HG03457 (cell line): ENCODE measurements around the gene NOTCH1.

Experiments
- ATAC-seq: cut with Tn5 transposase; IDR thresholded peaks from one replicate; pipeline ENCODE4 v1.9.1; 2021; ENCODE audit warnings: moderate number of reproducible peaks; ENCODE audit not compliant: unreplicated experiment

NOTCH1 gene

DNA sequence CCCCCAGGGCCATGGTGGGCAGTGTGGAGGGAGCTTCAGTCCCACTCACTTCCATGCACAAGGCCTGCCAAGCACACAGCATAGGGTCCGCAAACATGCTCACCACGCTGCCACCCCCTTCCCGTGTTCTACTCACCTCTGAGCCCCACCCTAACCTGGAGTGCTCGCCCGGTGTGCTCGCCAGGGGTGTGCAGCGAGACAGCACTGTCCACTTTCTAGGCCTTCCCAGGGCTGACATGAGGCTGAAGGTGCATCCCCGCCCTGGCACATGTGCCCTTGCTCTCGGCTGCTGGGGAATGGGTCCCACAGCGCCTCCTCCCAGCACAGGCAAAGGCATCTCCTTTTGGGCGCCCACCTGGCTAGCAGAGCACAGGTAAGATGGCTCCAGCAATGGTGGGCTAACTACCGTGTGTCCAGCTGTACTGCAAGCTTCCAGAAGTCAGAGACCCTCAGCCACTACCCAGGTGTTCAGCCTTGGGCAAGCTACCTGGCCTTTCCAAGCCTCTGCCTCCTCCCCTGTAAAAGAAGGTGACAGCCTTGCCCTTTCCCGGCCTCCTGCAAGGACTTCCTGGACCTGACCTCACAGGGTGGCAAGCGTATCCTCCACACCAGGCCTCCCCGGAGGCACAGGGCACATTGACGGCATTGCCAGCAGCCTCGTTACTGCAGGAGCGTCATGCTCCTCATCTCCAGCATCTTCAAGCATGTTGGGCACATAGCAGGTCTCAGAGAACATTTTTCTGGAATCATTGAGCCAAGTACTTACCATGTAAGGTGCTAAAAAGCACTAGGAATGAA is 58.8 kb downstream of the NOTCH1 start:
- no peak for ATAC-seq

DNA sequence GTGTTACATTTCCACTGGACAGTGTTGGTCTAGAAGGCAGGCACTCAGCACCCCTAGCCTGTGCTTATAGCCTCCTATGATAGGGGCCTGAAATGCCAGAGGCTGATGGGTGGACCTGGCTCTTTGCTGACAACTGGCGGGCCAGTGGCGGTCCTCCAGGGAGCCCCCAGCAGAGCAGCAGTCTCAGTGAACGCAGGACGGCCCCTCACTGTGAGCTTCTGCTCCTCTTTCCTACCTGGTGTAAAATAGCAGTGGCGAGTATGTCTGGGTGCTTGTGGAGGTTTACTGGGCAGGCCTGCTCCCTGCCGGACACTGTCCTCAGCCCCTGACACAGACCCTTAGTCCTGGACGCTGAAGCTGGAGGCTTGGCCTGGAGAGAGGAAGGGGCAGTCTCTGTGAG is 59.7 kb downstream of the NOTCH1 start:
- no peak for ATAC-seq

DNA sequence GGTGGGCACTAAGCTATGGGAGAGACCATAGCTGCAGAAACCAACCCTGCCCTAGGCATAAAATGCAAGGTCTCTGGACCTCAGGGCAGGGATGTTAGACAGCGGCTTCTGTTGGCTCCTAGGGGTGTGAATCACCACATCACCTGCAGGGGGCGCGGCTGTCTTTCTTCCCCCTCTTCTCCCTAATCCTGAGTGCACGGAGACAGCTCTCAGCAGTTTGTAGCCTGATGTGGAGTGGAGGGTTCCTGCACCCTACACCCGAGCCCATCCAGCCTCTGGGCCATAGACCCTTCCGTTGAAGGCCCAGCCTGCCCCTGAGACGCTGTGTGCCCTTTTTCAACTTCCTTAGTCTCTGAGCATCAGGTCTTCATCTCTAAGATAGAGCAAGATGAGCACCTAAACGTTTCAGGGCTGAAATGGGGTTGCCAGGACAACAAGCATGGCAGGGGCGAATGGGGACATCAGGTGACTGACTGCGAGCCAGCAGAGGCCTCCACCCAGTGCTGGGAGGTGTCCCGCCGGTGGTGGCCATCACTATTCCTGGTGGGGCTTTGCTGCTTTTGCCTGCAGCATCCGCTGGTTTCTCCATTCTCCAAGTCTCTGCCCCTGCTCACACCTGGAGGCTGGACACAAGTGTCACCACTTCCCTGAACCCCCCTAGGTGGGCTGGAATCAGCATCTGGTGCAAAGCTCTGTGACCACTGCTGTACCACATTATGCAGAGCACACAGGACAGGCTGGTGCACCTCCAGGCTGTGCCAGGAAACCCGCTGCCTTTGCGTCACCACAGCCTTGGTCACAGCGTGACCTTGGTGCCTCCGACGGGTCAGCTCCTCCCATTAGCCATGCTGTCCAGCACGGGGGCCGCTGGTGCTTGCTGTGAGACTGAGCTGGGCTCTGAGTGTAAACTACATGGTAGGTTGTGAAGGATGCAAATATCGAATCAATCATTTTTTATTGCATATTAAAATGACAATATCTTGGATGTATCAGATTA is 60.5 kb downstream of the NOTCH1 start:
- ATAC-seq = no peak

DNA sequence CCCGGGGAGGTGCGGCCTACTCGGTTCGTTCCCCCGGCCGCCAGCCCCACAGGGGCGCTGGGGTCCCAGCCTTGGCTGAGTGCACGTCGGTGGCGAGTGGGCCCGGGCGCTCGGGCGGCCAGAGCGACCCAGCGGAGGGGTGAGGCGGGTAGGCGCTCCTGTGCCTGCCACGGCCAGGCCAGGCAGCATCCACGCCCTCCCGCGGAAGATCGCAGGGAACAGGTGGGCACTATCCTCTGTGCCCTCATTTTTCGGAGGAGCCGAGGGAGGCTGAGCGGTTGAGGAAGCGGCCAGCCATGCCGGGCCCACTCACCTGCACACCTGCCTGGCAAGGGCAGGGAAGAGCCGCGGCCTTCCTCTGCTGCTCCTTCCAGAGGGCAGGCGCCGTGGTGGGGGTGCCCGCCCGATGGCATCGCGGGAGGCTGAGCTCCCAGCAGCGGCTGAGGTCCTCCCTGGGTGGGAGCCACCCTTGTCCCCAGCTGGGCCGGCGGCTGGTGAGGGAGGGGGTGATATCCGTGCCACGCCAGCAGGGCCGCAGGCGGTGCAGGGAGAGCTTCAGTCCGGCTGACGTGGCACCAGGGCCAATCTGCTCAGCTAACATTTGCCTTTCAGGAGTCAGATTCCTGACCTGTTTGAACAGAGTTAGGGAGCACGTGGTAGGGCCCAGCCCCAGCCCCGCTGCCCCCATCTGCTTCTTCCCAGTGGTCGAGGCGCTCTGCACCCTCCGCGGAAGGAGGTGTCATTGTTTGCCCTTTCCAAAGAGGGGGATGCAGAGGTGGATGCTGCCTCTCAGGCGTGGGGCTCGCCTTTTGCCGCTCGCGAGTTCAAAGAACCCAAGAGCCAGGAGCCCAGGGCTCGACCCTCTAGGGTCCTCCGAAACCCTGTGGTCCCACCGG is 61.4 kb downstream of the NOTCH1 start:
- no peak for ATAC-seq

DNA sequence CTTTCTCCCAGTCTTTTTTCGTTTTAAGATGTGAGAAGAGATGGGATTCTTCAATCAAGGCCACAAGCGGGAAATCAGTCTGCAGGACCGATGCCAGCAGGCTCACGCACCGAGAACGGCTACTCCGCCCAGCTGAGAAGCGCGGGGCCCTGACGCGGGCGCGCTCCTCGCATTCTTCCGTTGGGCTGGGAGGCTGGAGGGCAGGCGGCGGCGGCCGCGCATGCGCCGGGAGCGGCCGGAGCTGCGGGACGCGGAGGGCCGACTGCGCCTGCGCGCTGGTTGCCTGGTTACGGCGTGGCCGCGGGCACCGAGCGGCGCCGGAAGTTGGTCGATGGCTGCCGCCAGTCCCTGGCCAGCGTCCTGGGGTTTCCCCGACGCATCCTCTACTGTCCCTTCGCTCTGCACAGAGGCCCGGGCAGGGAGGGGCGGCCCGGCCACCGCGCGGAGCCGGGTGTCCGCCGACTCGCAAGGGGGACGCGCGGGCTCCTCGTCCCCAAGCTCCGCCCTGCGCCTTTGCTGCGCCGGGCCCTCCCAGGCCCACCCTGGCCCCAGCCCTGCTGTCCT is 62.2 kb downstream of the NOTCH1 start:
- peak; percentile 50 for ATAC-seq

DNA sequence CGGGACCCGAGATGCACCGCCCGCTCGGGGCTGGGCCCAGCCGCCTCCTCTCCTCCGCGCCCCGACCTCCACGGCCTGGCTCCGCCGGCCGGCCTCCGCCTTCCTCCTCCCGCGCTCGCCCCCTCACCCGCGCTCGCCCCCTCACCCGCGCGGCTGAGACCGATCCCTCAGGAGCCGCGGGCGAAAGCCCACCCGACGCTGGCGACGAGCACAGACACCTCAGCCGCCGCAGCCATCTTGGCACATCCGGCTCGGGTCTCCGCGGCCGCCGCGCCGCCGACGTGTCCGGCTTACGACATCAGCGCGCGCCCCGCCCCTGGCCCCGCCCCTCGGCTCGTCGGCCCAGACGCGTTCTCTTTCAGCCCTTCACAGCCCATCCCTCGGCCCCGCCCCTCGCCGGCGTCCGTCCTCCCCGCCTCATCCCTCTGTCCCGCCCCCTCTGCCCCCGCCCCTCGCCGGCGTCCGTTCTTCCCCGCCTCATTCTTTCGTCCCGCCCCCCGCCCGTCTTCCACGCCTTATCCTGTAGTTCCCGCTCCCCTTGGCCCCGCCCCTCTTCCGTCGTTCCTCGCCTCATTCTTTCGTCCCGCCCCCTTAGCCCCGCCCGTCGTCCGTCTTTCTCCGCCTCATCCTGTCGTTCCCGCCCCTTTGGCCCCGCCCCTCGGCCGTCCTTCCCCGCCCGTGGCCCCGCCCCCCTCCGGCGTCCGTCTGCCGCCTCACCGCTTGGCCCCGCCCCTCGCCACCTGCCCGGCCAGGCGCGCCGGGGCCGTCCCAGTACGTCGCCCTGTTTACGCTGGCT is 62.9 kb downstream of the NOTCH1 start, which contains the start of gene SEC16A:
Gene SEC16A, minus strand, starts transcription at position 248 of the 796 bp plus-strand sequence. CDS start 5,425 bp downstream, outside the sequence.
- peak; percentile 42 for ATAC-seq

DNA sequence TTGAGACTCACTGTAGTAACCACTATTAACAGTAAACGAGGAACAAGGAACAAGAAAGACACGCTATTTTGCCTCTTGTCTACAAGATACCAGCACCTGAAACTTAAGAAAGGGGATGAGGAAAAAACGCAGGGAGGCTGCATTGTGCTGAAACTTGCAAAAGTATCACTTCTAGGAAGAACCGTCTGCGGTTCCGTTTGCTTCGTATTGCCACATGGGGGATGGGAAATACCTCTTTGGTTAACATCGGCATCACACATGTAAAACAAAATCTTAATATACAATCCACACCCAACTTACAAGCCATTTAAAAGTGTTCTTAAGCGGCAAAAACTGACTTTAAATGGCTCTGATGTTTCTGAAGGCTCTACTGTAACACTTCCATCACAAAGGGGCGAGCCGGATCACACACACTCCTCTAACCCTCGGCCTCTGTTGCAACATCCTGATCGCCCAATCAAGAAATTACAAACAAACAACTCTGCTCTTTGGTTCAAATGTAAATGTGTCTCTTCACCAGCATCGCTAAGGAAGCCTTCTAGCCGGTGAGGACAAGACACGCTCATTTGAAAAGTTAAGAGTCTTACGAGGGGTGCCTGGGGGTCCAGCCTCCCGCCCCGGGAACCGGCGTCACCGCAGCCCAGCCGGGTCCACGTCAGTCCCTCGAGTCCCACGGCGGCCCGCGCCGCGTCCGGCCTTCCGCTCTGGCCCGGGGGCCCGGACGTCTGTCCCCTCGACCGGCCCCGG is 63.6 kb downstream of the NOTCH1 start:
- no peak for ATAC-seq

DNA sequence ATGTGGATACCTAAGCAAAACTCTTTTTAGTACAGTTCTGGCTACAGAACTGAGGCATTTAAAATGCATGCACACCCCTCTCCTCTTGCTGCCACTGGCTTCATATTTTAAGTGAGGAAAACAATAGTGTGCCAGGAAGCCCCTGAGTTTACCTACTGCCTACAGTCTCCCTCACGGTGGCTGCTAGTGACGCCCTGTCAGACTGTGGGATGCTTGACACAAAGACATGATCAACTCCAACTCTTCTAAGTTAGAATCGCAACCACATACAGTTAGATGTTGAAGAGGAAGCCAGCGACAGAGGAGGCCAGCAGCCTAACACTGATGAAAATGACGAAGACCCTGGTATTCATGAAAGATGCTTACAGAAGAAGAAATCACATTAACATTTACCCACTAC is 64.3 kb downstream of the NOTCH1 start:
- ATAC-seq = no peak

DNA sequence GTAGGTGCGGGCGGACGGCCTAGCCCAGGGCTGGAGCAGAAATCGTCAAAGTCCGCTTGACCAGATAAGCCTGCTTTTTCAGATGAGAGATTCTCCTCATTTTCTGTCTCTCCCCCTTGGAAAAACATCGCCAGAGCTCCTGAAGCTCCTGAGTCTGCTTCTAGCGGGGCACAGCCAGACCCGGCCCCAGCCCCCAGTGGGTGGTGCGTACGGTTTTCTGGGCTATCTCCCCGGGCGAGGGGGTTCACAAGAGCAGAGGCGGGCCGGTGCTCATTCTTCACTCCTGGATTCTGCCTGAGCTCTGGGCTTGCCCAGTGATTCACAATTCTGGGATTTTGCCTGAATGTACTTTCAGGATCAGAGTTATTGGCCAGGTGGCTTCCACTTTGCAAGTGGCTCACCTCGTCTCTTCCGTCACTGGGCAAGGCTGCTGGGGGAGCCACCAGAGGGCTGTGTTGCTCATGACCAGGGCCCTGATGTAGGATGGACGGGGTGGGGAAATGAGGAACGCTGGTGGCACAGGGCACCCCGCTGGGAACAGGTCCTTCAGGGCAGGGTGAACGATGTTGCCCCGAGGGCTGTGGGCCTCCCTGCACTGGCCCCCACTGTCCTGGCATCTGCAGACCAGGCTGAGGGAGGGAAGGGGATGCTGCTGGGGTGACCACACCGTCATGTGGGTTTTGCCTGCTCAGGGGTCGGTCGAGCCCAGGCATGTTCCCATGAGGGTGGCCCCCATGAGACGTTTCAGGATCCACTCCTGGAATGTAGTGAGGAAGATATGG is 69.3 kb downstream of the NOTCH1 start:
- no peak for ATAC-seq

DNA sequence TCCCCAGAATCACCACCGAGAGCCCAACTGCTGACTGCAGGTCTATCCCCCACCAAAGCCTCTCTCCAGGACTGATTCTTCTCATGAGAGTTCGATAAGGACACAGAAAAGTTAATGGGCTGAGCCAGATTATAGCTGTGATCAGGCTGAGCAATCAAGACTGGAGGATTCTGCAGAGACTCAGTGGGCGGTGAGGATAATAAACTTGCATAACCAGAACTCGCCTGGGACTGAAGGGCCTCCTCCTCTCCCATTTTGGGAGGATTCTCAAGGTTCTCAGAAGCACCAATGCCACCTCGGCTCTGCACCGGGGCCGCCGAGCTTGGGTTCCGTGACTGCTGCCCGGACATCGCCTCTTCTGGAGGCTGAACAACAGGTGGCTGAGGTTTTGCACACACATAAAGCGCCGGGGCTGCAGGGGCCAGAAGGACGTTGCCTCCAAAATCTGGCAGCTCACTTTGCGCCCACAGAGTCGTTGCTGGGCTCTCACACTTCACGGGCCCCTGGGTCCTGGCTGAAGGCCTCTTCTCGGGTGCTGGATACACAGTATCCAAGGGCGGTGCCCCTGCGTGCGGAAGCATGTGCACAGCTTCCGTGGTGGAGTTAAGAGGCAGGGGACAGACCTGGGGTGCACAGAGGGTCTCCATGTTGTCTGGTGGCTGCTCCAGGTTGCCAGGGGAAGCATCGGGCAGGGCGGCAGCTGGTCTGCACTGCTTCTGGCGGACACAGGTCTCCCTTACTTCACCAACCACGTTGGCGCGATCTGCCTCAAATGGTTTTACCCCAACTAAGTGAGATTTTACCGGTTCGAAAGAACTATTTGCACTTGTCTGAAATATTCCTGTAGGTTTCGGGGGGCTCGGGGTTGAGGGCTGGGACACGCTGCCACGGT is 70.6 kb downstream of the NOTCH1 start:
- no peak for ATAC-seq

DNA sequence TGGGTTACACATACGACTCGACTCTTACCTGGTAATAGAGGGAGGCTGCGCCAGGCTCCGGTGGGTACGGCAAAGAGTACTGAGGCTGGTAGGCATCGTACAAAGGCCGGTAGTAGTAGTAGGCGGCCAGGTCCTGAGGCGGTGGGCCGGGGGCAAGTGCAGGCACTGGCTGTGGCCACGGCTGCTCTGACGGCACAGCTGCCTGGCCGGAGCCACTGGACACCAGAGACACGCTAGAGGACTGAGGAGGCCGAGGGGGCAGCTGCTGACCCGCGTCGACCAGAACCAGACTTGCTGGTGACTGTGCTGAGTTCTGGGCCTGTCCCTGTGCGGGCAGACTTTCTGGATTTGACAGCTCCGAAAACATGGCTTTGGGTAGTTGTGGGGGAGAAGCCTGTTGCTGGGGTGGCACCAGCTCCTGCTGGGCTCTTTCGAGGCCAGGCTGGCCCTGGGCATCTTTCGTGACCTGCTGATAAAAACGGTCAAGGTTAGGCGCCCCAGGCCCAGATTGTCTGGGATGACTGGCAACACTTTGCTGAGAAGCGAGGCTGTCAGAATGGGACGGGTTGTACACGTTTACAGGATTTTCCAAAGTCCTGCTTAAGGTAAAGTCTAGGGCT is 71.7 kb downstream of the NOTCH1 start:
- no peak for ATAC-seq

DNA sequence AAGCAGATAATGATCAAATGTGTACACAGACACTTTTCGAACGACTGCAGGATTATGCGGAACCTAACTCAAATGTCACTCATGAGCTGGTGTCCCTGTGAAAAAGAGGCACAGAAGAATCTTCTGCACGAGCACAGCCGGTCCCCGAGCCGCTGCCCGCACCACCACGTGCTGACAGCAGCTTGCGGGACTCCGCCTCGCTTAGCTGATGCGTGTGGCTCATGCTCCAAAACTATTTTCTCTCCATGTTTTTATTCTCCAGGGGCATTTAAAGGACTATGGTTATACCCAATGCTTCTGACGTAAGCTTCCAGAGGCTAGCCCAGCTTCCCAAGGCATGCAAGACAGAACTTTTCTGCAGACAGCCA is 72.5 kb downstream of the NOTCH1 start:
- no peak for ATAC-seq

DNA sequence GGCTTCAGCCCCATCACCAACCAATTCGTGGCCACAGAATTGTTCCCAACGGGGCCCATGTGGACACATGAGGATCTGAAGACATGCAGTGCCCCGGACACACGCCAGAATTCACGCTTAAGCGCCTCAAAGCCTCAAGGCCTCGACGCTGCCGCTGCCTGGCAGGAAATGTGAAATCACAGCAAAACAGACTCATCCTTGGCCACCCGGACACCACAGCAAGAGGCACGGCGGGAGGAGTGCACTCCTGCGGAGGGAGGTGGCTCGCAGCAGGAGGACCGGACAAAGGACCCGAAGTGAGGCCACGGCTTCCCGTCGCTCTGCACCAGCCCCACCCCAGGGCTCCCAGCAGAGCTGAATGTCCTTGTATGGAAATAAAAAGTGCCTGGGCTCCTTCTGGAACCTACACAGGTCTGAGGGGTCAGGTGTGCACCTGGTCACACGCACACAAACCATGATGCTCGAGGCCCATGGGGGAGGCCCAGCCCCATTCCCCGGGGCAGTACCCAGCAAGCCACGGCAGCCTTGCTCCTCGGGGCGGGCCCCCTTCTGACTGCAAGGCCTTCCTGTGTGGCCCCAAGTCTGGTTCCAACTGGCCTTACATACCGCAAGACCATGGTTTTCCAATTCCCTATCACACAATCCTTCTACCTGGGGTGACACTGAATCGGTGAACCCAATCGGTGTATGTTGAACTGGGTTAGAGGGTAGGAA is 73.1 kb downstream of the NOTCH1 start:
- no peak for ATAC-seq

DNA sequence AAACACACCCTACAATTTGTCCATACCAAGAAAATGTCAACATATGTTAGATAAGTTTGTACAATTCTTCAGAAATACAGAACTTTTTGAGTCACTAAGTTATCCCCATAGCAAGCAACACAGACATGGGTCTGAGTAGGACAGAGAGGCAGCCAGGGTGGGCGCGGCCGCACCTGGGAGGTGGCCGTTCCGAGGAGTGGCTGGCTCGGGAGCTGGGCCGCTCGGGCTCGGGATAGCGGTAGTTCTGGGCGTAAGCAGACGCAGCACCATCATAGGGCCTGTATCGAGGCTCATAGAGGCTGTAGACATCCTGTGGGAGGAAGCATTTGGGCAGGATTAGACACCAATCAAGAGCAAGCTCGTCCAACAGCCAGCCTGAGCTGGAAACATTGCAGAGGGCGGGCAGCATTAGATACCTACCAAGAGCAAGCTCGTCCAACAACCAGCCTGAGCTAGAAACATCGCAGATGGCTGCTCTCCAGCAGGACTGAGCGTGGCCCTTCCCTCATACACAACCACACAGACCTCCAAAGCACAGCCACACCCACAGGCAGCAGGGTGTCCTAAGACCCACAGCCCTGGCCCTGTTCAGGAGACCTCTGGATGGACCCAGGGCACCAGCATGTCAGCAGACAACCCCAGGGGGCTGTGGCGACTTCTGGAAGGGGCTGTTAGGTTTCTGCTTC is 73.9 kb downstream of the NOTCH1 start:
- no peak for ATAC-seq

DNA sequence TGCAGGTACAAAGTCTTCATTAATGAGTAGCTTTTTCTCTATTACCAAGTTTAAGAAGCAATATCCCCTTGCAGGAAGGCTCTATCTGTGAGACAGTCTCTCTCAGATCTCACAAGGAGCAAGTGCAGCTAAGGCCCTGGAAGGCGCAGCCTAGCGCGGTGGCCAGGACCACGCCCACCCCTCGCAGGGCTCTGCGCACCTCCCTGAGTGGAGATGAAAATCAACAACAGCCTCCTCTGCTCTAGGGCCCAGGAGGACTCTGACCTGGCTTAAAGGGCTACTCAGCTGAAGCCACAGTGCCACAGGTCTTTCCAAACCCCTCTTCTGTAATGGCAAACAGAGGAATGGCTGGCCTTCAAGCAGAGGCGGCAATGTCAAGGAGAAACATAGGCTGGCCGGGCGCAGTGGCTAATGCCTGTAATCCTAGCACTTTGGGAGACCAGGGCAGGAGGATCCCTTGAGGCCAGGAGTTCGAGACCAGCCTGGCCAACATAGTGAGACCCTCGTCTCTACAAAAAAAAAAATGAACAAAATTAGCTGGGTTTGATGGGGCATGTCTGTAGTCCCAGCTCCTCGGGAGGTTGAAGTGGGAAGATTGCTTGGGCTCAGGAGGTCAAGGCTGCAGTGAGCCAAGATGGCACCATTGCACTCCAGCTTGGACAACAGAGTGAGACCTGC is 74.9 kb downstream of the NOTCH1 start:
- ATAC-seq = no peak
